AG04450 (cell line): ENCODE measurements around the gene KRTAP19-1. TPM values are rescaled to one million over a fixed set of nuclear protein-coding genes. Genes with fewer than 3 reads are reported as not detected.

Experiments used
- CTCF ChIA-PET: fragments of 300-600, 350-600 bp; formaldehyde crosslinking; extraction: SDS; loops from one replicate; lab custom pipeline; 2022; ENCODE audit warnings: antibody characterized with exemption, inconsistent platforms; lab: Charles Lee
- POLR2A ChIA-PET: fragments of 350-600 bp; formaldehyde crosslinking; extraction: SDS; loops from one replicate; lab custom pipeline; 2021; ENCODE audit warnings: antibody characterized with exemption, inconsistent platforms; lab: Yijun Ruan, JAX
- DNase-seq: peaks from one replicate; pipeline ENCODE4 v3.0.0-alpha.2; 2011; ENCODE audit warnings: low read depth, low spot score
- H3K27ac ChIP-seq: one replicate; pipeline ENCODE4 v1.5.1; 2012; ENCODE audit warnings: low read depth, low read length, control low read depth
- H3K27me3 ChIP-seq: one replicate; pipeline ENCODE4 v1.6.0; 2012; ENCODE audit warnings: low read length; ENCODE audit not compliant: control insufficient read depth, insufficient read depth
- H3K4me3 ChIP-seq: 2 replicates; pipeline ENCODE4 v1.5.1; 2011; ENCODE audit warnings: mild to moderate bottlenecking, low read depth, low read length, control low read depth
- H3K9me3 ChIP-seq: 2 replicates; pipeline ENCODE4 v1.5.1; 2012; ENCODE audit warnings: low read length; ENCODE audit not compliant: control insufficient read depth, insufficient read depth
- polyA plus RNA-seq: library from polyadenylated mRNA; depleted of rRNA; stranded (reverse); fragments of >200 nt; gene quantifications from 2 replicates; pipeline ENCODE4 v1.2.3, GENCODE V29; 2011
- TF ChIP-seq, protein P1 (sequence below): IDR thresholded peaks from 2 replicates; pipeline ENCODE4 v1.5.1; 2011; ENCODE audit warnings: low read depth, low read length, control low read depth, inconsistent platforms

KRTAP19-1 gene
- polyA plus RNA-seq, 1 experiment, result not detected

DNA sequence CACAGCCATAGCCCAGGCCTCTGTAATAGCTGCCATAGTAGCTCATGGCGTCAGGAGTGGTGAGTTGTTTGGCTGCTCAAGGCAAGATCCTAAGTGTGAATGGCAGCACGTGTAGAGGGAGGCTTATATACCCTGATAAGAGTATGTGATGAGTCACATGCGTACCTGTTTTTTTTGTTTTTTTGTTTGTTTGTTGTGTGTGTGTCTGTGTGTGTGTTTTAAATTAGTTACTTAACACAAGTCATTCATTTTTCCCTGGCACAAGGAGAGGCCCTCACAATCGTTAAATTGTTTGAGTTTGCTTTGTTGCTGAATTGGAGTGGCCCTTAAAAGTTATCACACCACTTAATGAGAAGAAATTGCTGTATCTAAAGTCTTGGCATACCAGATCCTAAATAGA is 16.9 kb upstream of the KRTAP19-1 start, which contains the start of gene KRTAP19-4:
KRTAP19-4 (minus strand) TSS at position 101 of the 400 bp plus-strand sequence; CDS start at position 46, 55 bp downstream.
- ChIA-PET CTCF (no interaction called here), POLR2A (no interaction called here)
- Histone ChIP-seq H3K27me3 (no peaks in the 10 kb centered on the region), H3K9me3 (peaks cover 27% of the 10 kb centered on the region), H3K27ac (no peak within 1 kb of the TSS), H3K4me3 (no peak within 1 kb of the TSS)
- DNase-seq, result no peak
- TF ChIP-seq, protein P1, sequence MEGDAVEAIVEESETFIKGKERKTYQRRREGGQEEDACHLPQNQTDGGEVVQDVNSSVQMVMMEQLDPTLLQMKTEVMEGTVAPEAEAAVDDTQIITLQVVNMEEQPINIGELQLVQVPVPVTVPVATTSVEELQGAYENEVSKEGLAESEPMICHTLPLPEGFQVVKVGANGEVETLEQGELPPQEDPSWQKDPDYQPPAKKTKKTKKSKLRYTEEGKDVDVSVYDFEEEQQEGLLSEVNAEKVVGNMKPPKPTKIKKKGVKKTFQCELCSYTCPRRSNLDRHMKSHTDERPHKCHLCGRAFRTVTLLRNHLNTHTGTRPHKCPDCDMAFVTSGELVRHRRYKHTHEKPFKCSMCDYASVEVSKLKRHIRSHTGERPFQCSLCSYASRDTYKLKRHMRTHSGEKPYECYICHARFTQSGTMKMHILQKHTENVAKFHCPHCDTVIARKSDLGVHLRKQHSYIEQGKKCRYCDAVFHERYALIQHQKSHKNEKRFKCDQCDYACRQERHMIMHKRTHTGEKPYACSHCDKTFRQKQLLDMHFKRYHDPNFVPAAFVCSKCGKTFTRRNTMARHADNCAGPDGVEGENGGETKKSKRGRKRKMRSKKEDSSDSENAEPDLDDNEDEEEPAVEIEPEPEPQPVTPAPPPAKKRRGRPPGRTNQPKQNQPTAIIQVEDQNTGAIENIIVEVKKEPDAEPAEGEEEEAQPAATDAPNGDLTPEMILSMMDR, result no peak

DNA sequence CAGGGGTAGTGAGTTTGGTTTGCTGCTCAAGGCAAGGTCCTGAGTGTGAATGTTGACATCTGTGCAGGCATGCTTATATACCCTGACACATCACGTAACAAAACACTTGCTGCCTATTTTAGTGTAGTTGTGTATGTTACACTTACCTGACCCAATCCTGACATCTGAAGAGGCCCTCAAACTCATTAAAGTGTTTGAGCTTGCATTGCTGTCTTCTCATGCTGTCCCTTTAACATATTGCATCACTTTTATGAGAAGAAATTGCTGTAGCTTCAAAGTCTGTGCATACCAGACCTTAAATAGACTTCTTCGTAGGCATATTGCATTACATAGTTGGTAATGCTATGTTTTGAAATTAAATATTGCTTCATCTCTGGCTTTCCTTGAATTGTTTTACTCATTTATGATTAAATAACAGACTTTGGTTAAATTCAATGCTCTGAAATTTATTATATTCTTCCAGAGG is 11.8 kb upstream of the KRTAP19-1 start, which contains the start of gene KRTAP19-3:
KRTAP19-3 (minus strand) TSS at position 51 of the 466 bp plus-strand sequence. CDS start 56 bp downstream, outside the sequence.
- Histone ChIP-seq H3K9me3 (peaks cover 27% of the 10 kb centered on the region), H3K27me3 (no peaks in the 10 kb centered on the region), H3K27ac (no peak within 1 kb of the TSS), H3K4me3 (no peak within 1 kb of the TSS)
- TF ChIP-seq, protein P1, result no peak
- no peak for DNase-seq
- CTCF ChIA-PET, result no interaction called here
- POLR2A ChIA-PET, result no interaction called here

DNA sequence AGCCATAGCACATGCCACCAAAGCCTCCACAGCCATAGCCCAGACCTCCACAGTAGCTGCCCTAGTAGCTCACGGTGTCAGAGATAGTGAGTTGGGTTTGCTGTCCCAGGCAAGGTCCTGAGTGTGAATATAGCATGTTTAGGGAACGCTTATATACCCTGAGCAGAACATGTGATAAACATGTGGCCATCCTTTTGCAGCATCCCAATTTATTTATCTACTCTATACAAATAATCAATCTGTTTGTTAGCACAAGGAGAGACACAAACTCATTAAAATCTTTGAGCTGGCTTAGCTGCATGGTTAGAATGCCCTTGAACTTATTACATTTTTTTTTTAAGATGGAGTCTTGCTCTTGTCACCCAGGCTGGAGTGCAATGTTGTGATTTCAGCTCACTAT is 7.2 kb upstream of the KRTAP19-1 start, which contains the start of gene KRTAP19-2:
KRTAP19-2 (minus strand) TSS at position 101 of the 400 bp plus-strand sequence; CDS start at position 13, 88 bp downstream.
- no peaks in the 10 kb centered on the region for H3K27me3 ChIP-seq
- peaks cover 22% of the 10 kb centered on the region for H3K9me3 ChIP-seq
- H3K4me3 ChIP-seq, result no peak within 1 kb of the TSS
- TF ChIP-seq, protein P1, result no peak
- no peak for DNase-seq
- ChIA-PET CTCF (no interaction called here), POLR2A (no interaction called here)
- H3K27ac ChIP-seq, result no peak within 1 kb of the TSS

DNA sequence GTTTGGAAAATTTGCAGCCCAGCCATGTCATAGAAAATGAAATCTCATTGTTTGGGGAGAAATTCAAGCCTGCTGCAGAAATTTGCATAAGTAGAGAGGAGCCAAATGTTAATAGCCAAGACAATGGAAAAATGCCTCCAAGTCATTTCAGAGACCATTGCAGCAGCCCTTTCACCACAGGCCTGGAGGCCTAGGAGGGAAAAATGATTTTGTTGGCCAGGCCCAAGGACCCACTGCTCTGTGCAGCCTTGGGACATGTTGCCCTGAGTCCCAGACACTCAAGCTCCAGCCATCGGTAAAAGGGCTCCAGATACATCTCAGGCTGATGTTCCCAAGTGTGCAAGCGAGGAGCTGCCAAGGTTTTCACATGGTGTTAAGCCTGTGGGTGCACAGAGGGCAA is 6.0 kb upstream of the KRTAP19-1 start:
- H3K4me3 ChIP-seq, result no peak overlapping the region
- ChIA-PET POLR2A (no interaction called here), CTCF (no interaction called here)
- H3K9me3 ChIP-seq, result peaks cover 19% of the 10 kb centered on the region
- H3K27me3 ChIP-seq, result no peaks in the 10 kb centered on the region
- no peak overlapping the region for H3K27ac ChIP-seq
- TF ChIP-seq, protein P1, result no peak
- DNase-seq, result no peak

DNA sequence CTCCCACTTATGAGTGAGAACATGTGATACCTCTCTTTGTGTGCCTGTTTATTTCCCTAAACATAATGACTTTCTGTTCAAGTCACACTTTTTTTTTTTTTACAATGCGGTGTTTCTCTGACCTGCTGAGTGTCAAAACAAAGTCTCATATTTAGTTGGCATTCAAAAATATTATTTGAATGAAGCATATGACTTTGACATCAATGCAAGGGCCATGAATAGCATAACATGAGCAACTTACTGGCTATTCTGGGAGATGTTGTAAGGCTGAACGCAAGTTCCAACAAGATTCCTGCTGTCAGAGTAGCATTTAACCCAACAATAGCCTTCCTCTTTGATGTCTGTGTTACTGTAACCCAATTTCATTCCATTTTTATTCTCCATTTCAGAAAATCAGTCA is 2.0 kb upstream of the KRTAP19-1 start:
- Histone ChIP-seq H3K27me3 (no peaks in the 10 kb centered on the region), H3K27ac (no peak overlapping the region), H3K4me3 (no peak overlapping the region), H3K9me3 (peaks cover 14% of the 10 kb centered on the region)
- TF ChIP-seq, protein P1, result no peak
- ChIA-PET CTCF (no interaction called here), POLR2A (no interaction called here)
- no peak for DNase-seq
